Kidney (tissue), 14 donors: ENCODE measurements around the gene MYADML2. TPM values are rescaled to one million over a fixed set of nuclear protein-coding genes. Genes with fewer than 3 reads are reported as not detected.
A peak's percentile ranks its signal among the peaks of the same experiment; 100 is the strongest.

ENCODE experiments used
- DNase-seq, 5 donors: peaks; one replicate each; pipeline ENCODE4 v3.0.0-alpha.2; 2013 to 2020
- FAIRE-seq: peaks from 2 replicates; lab custom pipeline; 2012; peaks lifted over from hg19 to GRCh38; lab: Jason Lieb, UNC
- H3K27ac ChIP-seq, 2 donors: one replicate each; pipeline ENCODE4 v1.7.0; 2013; ENCODE audit warnings: low read depth in 2 of 2, low read length in 2 of 2, inconsistent platforms in 1 of 2
- H3K27me3 ChIP-seq: one replicate; pipeline ENCODE4 v1.7.1; 2013; ENCODE audit warnings: low read length, inconsistent platforms; ENCODE audit not compliant: control insufficient read depth, insufficient read depth
- H3K36me3 ChIP-seq, 3 donors: one replicate each; pipeline versions ENCODE4 v1.7.0 to v1.7.1; 2013; ENCODE audit warnings: low read length in 3 of 3, control low read depth in 1 of 3, inconsistent platforms in 1 of 3; ENCODE audit not compliant: insufficient read depth in 3 of 3, control insufficient read depth in 2 of 3
- H3K4me1 ChIP-seq, 3 donors: one replicate each; pipeline versions ENCODE4 v1.7.0 to v1.7.1; 2013; ENCODE audit warnings: low read length in 3 of 3, inconsistent platforms in 1 of 3, low read depth in 1 of 3; ENCODE audit not compliant: control insufficient read depth in 2 of 3, insufficient read depth in 2 of 3
- H3K4me3 ChIP-seq, 3 donors: one replicate each; pipeline versions ENCODE4 v1.7.0 to v1.8.1; 2013; ENCODE audit warnings: low read length in 3 of 3, control low read depth in 1 of 3, inconsistent platforms in 1 of 3
- H3K9ac ChIP-seq, 3 donors: one replicate each; pipeline versions ENCODE4 v1.7.0 to v1.7.1; 2013; ENCODE audit warnings: low read length in 3 of 3, control low read depth in 1 of 3, inconsistent platforms in 1 of 3
- H3K9me3 ChIP-seq, 3 donors: one replicate each; pipeline versions ENCODE4 v1.7.0 to v1.7.1; 2013; ENCODE audit warnings: low read length in 3 of 3, control low read depth in 1 of 3, inconsistent platforms in 1 of 3; ENCODE audit not compliant: control insufficient read depth in 2 of 3, insufficient read depth in 1 of 3
- CTCF ChIP-seq: IDR thresholded peaks from 3 replicates; pipeline ENCODE4 v1.5.1; 2012; ENCODE audit warnings: mild to moderate bottlenecking, moderate library complexity, borderline replicate concordance; ENCODE audit not compliant: insufficient read depth; ENCODE audit errors: extremely low read depth
- intact Hi-C: fragments of 100-400 bp; cut with DNase I; formaldehyde crosslinking; loops from one replicate; pipeline ENCODE4 v1.11.1; 2022
- polyA plus RNA-seq: library from polyadenylated mRNA; stranded (reverse); fragments of 350-450 nt; fragmentation: Illumina TruSeq; extraction: RNeasy Lipid Tissue Mini Kit (QIAGEN cat#74804); gene quantifications from one replicate; pipeline ENCODE4 v1.2.3, GENCODE V29; 2014; ENCODE audit warnings: low read depth, low replicate concordance; ENCODE audit not compliant: insufficient read depth
- total RNA-seq: library from RNA; stranded (reverse); fragmentation: NEBNext Ultra II Directional; extraction: Animal tissue kit (Norgen Biotek cat#: 25700); gene quantifications from one replicate; pipeline ENCODE4 v1.2.1, GENCODE V29; 2021
- donor health status: control.
- donor health status: control.
- donor health status: control.
- donor health status: control.
- donor health status: control.
- donor health status: DM: yes; HTN: yes; CAD: no.
- donor health status: Normal renal cell carcinoma (clear cell type).

The MYADML2 gene
- total and polyA plus RNA-seq, 2 donors from 2014 or later = not detected

GRCh38 chr17:81978524-81979298 is 31.7 kb upstream of the MYADML2 start:
- FAIRE-seq = no peak
- peak in 1 of 5 donors; percentile 67 for DNase-seq
- H3K36me3 ChIP-seq = no peaks in the 10 kb centered on the region
- H3K9ac ChIP-seq = peak overlapping the region in 1 of 3 donors; percentile 8
- H3K9me3 ChIP-seq = no peaks in the 10 kb centered on the region
- TF ChIP-seq CTCF = no peak
- no peaks in the 10 kb centered on the region for H3K27me3 ChIP-seq
- H3K4me3 ChIP-seq = peak overlapping the region in 1 of 3 donors; percentile 69
- peaks cover 0 to 12% (median 11%) of the 10 kb centered on the region in 3 donors for H3K4me1 ChIP-seq
- intact Hi-C loops = no loop called here
- peak overlapping the region in 1 of 2 donors; percentile 22 for H3K27ac ChIP-seq

- Histone ChIP-seq H3K9me3 (peaks cover 0 to 3% (median 0%) of the 10 kb centered on the region in 3 donors), H3K4me3 (peak within 1 kb of the TSS; percentile 29 to 69 (median 56)), H3K4me1 (peaks cover 0 to 12% (median 11%) of the 10 kb centered on the region in 3 donors), H3K36me3 (no peaks in the 10 kb centered on the region), H3K9ac (peak within 1 kb of the TSS in 2 of 3 donors; percentile 12 to 77), H3K27ac (peak within 1 kb of the TSS; percentile 85 to 89), H3K27me3 (no peaks in the 10 kb centered on the region)
- intact Hi-C loops = no loop called here
- peak; percentile 92 to 97 (median 95) for DNase-seq
- no peak for TF ChIP-seq CTCF
- FAIRE-seq = no peak
Measured at GRCh38 chr17:81977211-81977808, 30.3 kb upstream of the MYADML2 start, which contains the start of gene ASPSCR1. Gene ASPSCR1 (plus strand): TSS chr17:81977629. CDS start chr17:81977647, 18 bp downstream.

GRCh38 chr17:81976332-81977210 is 29.5 kb upstream of the MYADML2 start:
- FAIRE-seq (no peak), DNase-seq (peak in 4 of 5 donors; percentile 42 to 85 (median 64))
- Histone ChIP-seq H3K27ac (peak overlapping the region in 1 of 2 donors; percentile 1), H3K9me3 (peaks cover 0 to 3% (median 0%) of the 10 kb centered on the region in 3 donors), H3K4me3 (peak overlapping the region; percentile 29 to 69 (median 41)), H3K9ac (peak overlapping the region in 2 of 3 donors; percentile 12 to 77), H3K27me3 (no peaks in the 10 kb centered on the region), H3K4me1 (peaks cover 0 to 12% (median 11%) of the 10 kb centered on the region in 3 donors), H3K36me3 (no peaks in the 10 kb centered on the region)
- intact Hi-C loops = no loop called here
- no peak for TF ChIP-seq CTCF
